Heart left ventricle (tissue), 13 donors: Measurements from ENCODE around the gene PGBD5.

ENCODE experiments used
- CTCF ChIP-seq, 12 donors: fragments of 200-600 bp; sonication (generic) in 4 of 12; IDR thresholded peaks; one replicate each; pipeline versions ENCODE4 v1.5.0 to v1.8.0; 2018 to 2022; ENCODE audit warnings: antibody characterized with exemption in 12 of 12, mild to moderate bottlenecking in 5 of 12
- POLR2A ChIP-seq, 2 donors: fragments of 450-650 bp; IDR thresholded peaks; one replicate each; pipeline ENCODE4 v1.6.1; 2017; ENCODE audit warnings: antibody characterized with exemption in 2 of 2, mild to moderate bottlenecking in 2 of 2, moderate library complexity in 2 of 2
- donor health status: ischemic (EF 13 %, LVEDD 7.1; RV severe dilation, severe dysfunction).
- donor health status: DM: no; HTN: yes; CAD: no.
- donor health status: DM: no; HTN: no; CAD: no.
- donor health status: ischemic (EF 25% LVEDD 6.9; RV normal size, moderate dysfunction).
- donor health status: ischemic (EF 25% LVEDD 5.7; RV mildly dilated, moderate dysfunction).
- donor health status: ischemic (EF 35%, LVEDD 5.7; RV mildly dilated, moderate dysfunction).
- donor health status: nonischemic (EF 11% LVEDD 7.7; RV severe dilation, severe dysfunction).
- donor health status: DM: yes; HTN: yes; CAD: no.
- donor health status: PGD.
- donor health status: ischemic (EF 29% LVEDD 5.4; RV normal size, mild dysfunction).
- donor health status: nonischemic (EF 23%, LVEDD 6.1; RV moderate dilation, normal function).

- TF ChIP-seq CTCF (IDR thresholded peaks at IDR 0.05): no peak
- no peak for TF ChIP-seq POLR2A (IDR thresholded peaks at IDR 0.05)
Measured at GRCh38 chr1:230278871-230279582, 147.1 kb downstream of the PGBD5 start.
